Activated CD8-positive, alpha-beta memory T cell treated with anti-CD3 and anti-CD28 coated beads, Interleukin-2, amount 50 U/mL, for 4 hours (primary cell): ENCODE measurements around the gene GHRH.

Experiments
- DNase-seq: peaks from one replicate; pipeline ENCODE4 v3.0.0-alpha.2; 2020

The GHRH gene

DNA sequence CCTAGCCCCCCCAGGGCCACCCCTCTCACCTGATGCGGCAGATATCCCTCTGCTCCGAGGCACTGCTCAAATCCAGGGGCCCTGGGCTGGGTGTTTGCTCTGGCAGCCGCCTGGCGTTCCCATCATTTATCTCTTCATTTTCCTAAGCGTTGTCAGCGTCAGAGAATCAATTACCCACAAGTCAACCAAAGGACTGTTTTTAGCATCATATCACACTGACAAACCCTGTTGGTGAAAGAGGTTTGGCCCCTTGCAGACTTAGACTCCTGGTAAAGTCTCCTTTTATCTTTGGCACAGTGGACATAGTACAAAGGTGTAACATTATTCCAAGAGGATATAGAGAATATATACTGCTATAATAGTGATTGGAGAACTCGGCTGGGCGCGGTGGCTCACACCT, at the start of gene GHRH:
Gene GHRH, minus strand, starts transcription at position 101 of the 400 bp plus-strand sequence. CDS start 4,925 bp downstream, outside the sequence.
- DNase-seq: no peak

GRCh38 chr20:37310951-37311350, 49.3 kb upstream of the GHRH start:
- no peak for DNase-seq

- no peak for DNase-seq
Measured at GRCh38 chr20:37309936-37310590, 48.4 kb upstream of the GHRH start.

- DNase-seq: no peak
Measured at GRCh38 chr20:37309290-37309689, 47.7 kb upstream of the GHRH start.

GRCh38 chr20:37308086-37309050, 46.8 kb upstream of the GHRH start:
- no peak for DNase-seq

- DNase-seq: no peak
Measured at GRCh38 chr20:37305839-37306238, 44.2 kb upstream of the GHRH start.

- no peak for DNase-seq
Measured at GRCh38 chr20:37305079-37305478, 43.5 kb upstream of the GHRH start.

DNA sequence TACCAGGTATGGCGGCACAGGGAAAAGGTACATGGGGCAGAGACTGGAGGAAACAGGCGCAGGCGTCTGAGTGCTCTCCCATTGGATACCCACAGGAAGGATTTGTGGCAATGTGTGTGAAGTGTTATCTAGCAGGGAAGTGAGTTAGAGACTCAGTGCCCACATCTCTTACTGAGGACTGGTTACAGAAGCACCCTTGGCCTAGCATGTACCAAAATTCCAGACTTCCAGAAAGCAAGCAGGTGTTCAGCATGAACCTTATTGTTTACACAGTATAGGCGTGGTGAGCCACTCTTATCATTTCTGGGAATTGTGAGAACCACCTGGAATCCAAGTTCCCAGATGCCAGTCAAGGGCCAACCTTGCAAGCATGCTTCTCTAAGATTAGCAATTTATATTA, 42.0 kb upstream of the GHRH start:
- DNase-seq: no peak

DNA sequence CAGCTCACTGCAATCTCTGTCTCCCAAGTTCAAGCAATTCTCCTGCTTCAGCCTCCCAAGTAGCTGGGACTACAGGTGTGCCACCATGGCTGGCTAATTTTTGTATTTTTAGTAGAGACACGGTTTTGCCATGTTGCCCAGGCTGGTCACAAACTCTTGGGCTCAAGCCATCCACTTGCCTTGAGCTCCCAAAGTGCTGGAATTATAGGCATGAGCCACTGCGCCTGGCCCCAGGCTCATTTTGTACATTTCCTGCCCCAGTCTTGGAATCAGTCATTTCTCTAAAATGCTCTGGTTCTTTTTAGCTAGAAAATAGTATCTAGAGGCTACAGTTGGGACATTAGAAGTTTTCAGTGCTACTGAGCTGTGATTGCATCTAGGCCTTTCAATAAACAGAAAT, 41.4 kb upstream of the GHRH start:
- no peak for DNase-seq

GRCh38 chr20:37301558-37301957, 39.9 kb upstream of the GHRH start:
- no peak for DNase-seq

- DNase-seq: no peak
Measured at GRCh38 chr20:37301120-37301519, 39.5 kb upstream of the GHRH start.

GRCh38 chr20:37299718-37300528, 38.3 kb upstream of the GHRH start:
- DNase-seq: no peak

DNA sequence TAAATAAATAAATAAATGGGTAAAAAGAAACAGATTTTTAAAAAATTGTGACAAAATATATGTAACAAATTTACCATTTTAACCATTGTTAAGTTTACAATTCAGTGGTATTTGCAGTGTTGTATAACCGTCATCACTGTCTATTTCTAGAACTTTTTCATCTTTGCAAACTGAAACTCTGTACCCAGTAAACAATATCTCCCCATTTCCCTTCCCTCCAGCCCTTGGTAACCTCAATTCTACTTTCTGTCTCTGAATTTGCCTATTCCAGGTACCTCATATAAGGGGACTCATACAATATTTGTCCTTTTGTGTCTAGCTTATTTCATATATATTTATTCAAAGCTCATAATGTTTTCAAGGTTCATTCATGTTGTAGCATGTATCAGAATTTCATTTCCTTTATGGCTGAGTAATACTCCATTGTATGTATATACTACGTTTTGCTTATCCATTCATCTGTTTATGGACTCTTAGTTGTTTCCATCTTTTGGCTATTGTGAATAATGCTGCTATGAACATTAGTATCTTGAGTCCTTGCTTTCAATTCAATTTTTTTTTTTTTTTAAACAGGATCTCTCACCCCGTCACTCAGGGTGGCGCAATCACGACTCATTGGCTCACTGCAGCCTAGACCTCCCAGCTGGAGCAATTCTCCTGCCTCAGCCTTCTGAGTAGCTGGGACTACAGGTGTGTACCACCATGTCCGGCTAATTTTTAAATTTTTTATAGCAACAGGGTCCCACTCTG, 36.8 kb upstream of the GHRH start:
- DNase-seq: no peak

DNA sequence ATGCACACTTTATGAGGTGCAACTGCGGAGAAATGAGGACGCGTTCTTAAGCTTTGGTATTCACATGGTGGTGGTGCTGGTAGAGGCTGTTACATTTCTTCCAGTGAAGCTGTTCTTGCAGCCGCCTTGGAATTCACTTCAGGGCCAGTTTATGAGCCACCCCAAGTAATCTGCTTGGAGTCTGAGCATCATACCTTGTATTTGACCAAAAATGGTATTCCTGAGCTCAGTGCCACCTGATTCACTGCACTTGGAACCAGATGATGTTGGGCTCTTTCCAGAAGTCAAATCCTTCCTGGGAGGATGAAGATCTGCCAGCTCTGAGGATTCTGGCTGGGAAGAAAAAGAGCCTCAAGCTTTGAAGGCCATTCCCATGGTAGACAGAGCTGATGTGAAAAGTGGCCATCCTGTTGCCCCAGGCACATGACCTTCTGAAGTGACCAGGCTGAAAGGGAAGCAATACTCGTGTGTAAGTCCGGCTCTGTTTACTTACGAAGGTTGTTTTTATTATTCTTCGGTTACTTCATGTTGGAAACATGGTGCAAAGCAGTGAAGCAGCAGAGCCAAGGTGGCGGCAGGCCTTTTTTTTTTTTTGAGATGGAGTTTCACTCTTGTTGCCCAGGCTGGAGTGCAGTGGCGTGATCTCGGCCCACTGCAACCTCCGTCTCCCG, 35.6 kb upstream of the GHRH start:
- no peak for DNase-seq

DNA sequence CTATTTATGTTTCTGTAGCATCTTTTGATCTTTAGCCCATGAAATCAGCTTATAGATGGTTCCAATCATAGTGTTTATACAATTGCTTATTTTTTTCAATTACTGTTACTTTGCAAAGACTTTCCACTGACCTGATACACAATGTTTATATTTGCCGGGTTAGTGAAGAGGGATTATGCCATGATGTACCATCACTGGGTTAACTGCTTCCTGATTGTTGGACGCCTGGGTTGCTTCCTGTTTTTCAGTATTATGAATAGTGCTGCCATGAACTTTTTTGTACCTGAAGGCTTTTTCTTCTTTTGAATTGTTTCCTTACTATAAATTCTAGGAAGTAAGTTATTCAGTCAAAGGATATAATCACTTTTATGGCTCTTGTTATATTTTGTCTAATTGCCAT, 34.8 kb upstream of the GHRH start:
- no peak for DNase-seq

- no peak for DNase-seq
Measured at GRCh38 chr20:37295595-37295994, 34.0 kb upstream of the GHRH start.

DNA sequence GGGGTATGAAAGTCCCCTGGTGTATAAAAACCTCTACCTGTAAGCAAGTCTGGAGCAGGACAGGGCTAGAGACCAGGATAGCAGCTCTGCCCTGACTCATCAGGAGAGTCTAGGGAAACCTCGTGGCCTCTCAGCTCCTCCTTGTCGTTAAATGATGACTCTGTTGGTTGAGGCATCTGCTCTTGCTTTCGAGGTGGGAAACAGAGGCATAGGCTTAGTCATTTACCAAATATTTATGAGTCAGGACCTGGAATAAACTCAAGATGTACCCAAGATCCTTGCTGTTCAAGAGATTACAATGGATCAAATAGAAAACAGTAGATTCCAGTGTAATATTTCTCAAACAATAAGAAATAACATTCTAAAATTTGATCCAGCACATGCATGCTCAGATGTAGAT, 33.4 kb upstream of the GHRH start:
- DNase-seq: no peak

DNA sequence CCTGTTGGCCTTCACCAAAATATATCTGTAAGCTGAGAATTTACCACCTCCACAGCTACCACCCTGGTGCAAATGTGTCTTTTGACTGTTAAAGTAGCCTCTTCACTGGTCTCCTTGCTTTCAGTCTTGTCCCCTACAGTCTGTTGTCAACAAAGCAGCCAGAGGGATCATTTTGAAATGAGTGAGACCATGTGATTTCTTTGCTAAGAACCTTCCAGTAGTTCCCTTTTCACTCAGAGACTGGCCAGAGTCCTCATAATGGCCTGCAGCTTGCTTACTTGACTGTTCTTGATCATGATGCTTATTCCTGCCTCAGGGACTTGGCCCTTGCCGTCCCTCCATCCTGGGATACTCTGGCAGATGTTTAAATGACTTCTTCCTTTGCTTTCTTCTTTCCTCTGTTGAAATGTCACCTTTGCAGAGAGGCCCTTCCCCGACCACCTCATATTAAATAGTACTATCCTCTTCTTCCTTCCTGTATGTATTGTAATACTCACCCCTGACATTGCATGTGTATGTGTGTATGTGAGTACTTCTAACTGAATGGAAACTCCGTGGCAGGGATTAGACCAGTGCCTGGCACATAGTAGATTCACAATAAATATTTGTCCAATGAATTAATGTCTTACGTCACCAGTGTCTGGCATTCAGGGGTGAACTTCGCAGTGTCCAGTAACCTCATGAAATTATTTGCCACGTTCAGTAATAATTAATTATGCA, 32.8 kb upstream of the GHRH start:
- no peak for DNase-seq

DNA sequence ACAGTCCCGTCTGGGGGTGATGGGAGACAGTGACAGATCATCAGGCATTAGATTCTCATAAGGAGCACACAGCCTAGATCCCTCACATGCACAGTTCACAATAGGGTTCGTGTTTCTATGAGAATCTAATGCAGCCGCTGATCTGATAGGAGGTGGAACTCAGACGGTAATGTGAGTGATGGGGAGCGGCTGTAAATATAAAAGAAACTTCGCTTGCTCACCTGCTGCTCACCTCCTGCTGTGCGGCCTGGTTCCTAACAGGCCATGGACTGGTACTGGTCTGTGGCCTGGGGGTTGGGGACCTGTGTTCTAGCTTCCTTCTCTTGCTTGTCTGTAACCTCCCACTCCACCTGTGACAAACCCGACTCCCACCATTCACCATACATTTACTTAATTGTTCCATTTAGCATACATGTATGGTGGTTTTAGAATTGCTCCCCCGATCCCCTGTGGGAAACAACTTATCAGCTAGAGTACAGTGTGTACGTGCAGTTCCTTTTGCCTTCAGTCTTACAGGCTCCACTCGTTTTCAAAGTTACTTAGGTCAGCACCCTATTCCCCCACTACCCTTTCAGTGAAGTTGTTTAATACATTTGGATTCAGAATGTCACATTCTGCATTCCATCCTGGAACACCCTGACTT, 31.8 kb upstream of the GHRH start:
- DNase-seq: no peak

GRCh38 chr20:37291724-37292126, 30.1 kb upstream of the GHRH start:
- DNase-seq: no peak
